Omental fat pad (tissue), 4 donors: ENCODE results near the gene RAB5A. TPM values are rescaled to one million over a fixed set of nuclear protein-coding genes. Genes with fewer than 3 reads are reported as not detected.

Experiments
- ATAC-seq: fragments of 150-250 bp; one replicate; pipeline ENCODE4 v1.9.1; 2016; ENCODE audit warnings: mild to moderate bottlenecking, moderate library complexity; ENCODE audit not compliant: low FRiP score
- DNase-seq: peaks from one replicate; pipeline ENCODE4 v3.0.0-alpha.2; 2019; ENCODE audit warnings: low spot score
- CTCF ChIP-seq, 3 donors: fragments of 450-650 bp; IDR thresholded peaks; one replicate each; pipeline ENCODE4 v1.5.1; 2016 to 2017; ENCODE audit warnings: antibody characterized with exemption in 3 of 3, mild to moderate bottlenecking in 3 of 3, moderate library complexity in 2 of 3
- total RNA-seq, 4 donors: library from RNA; depleted of rRNA; stranded (reverse); fragments of >200 nt; gene quantifications; one replicate each; pipeline ENCODE4 v1.1.0, GENCODE V29; 2016

Gene RAB5A
- total RNA-seq, 4 donors from 2014 or later, result 65.7 to 96.8 (median 85.8) TPM

DNA sequence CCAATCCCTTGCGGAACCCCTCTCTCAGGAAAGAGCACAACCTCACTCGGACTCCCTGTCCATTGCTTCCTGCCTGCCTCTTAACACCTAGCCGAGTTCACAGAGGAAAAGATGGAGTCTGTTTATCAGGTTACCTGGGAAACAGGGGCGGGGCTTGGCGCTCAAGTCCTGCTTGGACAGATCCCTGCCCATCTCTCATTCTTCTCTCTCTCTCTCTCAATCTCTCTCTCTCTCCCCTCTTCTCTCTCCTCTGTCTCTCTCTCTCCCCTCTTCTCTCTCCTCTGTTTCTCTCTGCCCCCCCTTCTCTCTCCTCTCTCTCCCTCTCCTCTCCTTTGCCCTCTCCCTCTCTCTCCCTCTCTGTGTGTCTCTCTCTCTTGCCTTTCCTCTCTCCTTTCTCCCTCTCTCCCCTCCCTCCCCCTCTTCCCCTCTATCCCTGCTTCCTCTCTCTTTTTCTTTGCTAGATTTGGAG, 12.8 kb upstream of the RAB5A start, which contains the start of gene EFHB:
Gene EFHB (minus strand): TSS at position 120 of the 469 bp plus-strand sequence. CDS start 199 bp downstream, outside the sequence.
- DNase-seq (no peak), ATAC-seq (no peak)
- no peak for TF ChIP-seq CTCF (IDR thresholded peaks at IDR 0.05)

- DNase-seq, result no peak
- ATAC-seq, result no peak
- TF ChIP-seq CTCF (IDR thresholded peaks at IDR 0.05), result no peak
Observed at GRCh38 chr3:19937459-19938294, 9.2 kb upstream of the RAB5A start.

DNA sequence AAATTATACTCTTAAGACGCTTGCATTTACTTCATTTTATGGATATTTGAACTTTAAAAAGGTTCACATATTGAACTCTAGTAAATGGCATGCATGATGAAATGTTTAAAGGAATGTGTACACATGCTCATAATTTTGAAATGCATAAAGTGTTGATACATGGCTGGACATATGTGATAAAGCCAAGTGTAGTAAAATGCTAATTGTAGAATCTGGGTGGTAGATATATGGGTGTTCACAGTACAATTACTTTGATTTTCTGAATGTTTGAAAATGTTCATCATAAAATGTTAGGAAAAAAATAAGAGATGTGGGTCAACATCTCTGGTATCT, 8.6 kb upstream of the RAB5A start:
- TF ChIP-seq CTCF (IDR thresholded peaks at IDR 0.05), result no peak
- DNase-seq, result no peak
- ATAC-seq, result no peak

DNA sequence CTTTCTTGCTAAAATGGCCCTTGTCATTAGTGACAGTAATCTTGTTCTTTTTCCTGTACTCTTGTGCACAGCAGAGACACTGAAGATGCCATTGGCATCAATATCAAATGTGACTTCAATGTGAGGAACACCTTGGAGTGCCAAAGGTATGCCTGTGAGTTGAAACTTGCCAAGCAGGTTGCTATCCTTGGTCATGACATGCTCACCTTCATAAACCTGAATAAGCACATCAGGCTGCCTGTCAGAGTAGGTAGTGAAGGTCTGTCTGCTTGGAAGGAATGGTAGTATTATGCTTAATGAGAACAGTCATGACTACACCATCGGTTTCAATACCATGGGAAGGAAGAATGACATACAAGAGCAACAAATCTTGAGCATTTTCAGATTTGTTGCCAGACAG, 6.3 kb upstream of the RAB5A start:
- no peak for ATAC-seq
- no peak for DNase-seq
- no peak for TF ChIP-seq CTCF (IDR thresholded peaks at IDR 0.05)

DNA sequence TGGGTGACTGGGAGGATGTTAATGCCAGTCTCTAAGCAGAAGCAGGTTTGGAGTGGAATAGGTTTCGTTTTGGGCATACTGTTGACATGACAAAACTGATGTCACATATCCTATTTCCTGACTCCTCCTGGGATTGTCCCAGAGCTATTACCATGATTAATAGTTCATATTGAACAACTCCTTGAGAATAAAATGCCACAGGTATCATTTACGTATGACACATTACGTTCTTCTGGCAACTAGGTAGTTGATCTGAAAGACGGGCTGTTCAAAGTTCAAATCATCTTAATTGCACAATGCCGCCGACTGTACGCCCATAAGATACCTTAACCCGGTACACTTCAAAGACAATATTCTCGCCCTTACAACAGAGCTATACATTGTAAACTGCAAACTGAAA, 1.4 kb upstream of the RAB5A start:
- TF ChIP-seq CTCF (IDR thresholded peaks at IDR 0.05), result no peak
- no peak for ATAC-seq
- no peak for DNase-seq

GRCh38 chr3:19945969-19946831, 697 bp upstream of the RAB5A start:
- ATAC-seq (no peak), DNase-seq (no peak)
- TF ChIP-seq CTCF (IDR thresholded peaks at IDR 0.05), result no peak
